GM21528 (cell line): Measurements from ENCODE around the gene THBS2.
"Not testable (repeated sequence)": the region's sequence is repeated elsewhere in the genome, so short reads cannot be mapped to it uniquely, and the experiment has no call there.

Source experiments
- ATAC-seq: cut with Tn5 transposase; IDR thresholded peaks from one replicate; pipeline ENCODE4 v1.9.1; 2021; ENCODE audit warnings: mild to moderate bottlenecking, moderate library complexity; ENCODE audit not compliant: unreplicated experiment, low FRiP score

THBS2 gene

DNA sequence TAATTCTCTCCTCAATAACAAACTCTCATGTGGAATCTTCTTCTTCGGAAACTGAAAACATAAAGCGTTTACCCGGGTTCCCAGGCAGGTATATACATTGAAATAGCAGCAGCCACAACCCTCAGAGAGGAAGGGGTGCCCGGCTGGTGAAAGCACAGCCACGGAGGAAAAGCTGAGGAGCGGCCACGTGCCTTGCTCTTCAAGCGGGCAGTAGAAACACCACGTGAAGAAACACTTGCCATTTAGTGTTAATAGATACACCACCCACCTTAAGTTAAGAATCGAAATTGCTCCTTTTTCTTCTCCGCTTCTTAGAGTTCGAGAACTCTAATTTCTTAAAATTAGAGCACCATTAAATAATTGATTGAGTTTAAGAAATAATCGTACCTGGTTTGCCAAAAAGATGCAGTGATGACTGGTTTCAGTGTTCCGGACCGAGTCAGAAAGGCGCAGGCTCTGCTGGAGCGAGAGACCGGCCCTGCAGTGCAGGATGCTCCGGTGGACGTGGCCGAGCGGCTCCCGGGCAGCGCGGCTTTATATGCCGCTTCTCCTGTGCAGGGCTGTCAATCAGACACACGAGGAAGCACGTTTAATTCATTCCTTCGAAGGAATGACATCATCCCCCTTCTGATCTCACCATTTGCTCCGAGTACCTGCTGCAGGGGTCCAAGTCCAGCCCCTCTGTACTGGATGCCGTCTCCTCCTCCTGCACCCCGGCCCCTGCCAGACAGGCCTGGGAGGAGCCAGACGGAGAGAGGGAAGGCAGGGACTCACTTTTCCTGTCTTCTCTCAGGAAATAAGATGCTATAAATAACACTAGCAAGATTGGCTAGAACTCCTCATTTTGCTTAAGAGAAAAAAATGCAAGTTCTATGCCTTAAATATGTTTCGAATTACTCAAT, at the start of gene THBS2:
THBS2 (minus strand) TSS at position 510 of the 902 bp plus-strand sequence. CDS start 3,062 bp downstream, outside the sequence.
- no peak for ATAC-seq

DNA sequence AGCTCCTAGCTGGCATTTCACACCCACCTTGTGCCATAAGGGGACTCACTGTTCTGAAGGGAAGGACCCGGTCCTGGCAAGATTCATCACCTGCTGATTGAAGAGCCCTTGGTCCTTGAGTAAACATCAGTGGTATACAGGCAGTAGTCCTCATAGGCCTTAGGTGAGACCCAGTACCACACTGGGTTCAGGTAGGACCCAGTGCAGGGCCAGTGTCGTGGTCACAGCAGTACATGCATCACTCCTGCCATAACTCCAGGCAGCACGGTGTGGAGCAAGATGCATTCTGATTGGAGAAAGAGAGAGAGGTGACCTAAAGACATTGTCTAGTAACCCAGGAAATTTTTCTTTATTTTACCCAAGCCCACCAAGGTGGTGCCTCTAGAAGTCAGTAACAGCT, 49.1 kb upstream of the THBS2 start:
- no peak for ATAC-seq

DNA sequence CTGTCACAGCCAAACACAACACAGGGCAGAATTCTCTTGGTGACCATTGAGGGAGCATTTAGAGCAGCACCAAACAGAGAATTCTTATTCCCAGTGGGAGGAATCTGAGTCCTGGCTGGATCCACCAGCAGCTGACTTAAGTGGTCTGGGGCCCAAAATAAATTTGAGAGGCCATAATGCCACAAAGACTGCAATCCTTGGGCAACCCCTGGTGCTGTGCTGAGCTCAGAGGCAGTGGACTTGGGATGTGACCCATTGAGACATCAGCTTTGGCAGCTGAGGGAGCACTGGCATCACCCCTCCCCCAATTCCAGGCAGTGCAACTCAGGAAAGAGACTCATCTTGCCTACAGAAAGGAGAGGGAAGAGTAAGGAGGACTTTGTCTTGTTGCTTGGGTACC, 48.6 kb upstream of the THBS2 start:
- ATAC-seq: no peak

DNA sequence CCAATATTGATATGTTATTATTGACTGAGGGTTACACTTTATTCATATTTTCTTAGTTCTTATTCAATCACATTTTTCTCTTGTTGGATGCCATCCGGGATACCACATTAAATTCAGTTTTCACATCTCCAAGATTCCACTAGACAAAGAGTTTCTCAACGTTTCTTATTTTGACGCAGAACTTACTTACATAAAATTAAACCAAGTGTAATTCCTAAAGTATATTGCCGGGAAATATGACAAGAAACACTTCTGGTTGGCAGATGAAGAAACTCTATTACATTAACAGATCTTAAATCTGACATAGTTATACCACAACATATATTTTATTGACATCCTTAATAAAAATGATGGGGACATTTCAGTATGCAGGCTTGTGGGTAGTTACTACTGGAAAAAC, 47.3 kb upstream of the THBS2 start:
- ATAC-seq: no peak

DNA sequence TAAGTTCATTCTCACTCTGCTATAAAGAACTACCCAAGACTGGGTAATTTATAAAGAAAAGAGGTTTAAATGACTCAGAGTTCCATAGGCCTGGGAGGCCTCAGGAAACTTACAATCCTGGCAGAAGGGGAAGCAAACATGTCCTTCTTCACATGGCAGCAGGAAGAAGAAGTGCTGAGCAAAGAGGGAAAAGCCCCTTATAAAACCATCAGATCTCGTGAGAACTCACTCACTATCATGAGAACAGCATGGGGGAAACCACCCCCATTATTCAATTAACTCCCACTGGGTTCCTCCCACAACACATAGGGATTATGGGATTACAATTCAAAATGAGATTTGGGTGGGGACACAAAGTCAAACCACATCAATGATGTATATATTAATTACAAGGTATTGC, 45.0 kb upstream of the THBS2 start:
- ATAC-seq: not testable (repeated sequence)

DNA sequence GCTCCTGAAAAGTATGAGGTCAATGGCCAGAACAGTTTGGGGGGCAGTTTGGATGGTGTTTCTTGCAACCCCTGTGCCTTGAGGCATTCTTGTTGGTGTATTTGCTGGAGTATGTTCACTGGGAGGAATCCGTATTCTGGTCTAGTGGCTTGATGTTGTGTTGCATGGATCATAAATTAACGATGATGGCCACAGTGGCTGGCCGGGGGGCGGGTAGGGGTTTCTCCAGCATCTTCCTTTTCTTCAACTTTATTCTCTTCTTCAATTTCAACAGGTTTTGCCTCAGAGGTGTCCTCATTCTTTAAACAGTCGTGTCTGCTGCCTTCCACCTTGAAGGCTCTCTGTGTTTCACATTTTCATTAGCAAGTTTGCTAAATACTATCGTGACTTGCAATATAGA, 43.0 kb upstream of the THBS2 start:
- ATAC-seq: no peak

DNA sequence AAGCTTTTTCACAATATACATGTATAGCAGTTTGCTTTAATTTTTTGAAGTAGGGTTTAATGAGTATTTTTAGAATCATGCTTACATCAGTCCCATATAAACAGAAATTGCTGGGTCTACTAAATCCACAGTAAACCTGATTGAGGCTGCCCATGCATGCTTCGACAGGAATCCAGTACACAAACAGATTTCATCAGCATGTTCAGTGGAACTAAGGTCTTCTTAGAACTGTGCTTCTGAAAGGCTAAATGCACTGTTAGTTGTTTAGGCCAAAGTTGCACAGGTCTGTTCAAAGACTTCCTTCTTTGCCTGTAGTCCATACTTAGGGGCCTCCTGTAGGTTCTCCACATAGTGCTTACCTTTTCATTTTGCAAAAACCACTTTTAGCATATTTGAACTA, 42.5 kb upstream of the THBS2 start:
- ATAC-seq: no peak

DNA sequence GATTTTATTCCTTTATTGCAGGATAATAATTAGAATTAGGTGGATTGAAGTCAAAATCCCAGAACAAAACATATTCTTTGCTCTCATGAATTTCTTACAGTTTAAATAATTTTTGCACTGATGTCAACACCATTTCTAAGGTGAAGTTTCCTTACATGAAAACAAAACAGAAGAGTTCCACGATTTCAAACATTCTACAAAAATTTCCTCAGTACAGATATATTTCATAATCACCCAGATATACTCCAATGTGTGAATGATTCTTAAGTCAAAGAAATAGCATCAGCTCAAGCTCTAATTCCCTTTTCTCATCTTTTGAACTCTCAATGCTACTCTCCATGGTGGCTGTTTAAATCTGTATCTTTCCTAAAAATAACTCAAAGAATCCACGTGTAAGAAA, 39.5 kb upstream of the THBS2 start:
- ATAC-seq: no peak

DNA sequence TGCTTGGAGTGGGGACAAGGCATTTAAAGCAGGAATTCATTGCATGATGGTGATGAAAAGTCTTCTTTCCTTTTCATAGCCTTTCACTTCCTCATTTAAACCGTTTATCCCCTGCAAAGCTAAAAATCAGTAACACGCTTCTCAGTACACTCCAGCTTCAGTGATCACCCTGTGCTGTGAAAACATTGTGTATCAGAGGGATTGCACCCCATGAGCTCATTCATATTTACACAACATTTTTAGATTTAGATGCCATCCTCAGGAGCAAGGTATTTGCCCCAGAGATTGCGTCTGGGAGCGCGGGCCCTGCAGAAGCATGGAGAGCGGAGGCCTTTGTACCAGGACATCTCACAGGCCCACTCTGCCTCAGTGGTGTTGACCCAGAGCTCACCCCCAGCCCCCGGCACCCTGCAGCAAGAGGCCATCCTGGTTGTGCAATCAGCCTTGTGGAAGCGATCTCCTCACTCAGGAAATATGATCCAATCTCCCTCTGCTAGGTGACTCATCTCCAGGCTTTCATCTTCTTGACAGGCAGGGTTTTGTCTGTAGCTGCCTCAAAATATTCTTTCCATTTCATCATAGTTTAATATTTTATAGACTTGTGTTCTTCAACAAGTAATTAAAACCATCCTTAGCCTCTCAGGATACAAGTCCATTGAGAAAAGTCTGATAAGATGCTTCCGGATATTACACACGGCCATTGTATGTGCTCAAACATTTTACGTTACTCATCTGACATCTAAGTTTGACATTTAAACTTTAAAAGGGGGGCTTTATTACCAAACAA, 38.9 kb upstream of the THBS2 start:
- ATAC-seq: no peak

DNA sequence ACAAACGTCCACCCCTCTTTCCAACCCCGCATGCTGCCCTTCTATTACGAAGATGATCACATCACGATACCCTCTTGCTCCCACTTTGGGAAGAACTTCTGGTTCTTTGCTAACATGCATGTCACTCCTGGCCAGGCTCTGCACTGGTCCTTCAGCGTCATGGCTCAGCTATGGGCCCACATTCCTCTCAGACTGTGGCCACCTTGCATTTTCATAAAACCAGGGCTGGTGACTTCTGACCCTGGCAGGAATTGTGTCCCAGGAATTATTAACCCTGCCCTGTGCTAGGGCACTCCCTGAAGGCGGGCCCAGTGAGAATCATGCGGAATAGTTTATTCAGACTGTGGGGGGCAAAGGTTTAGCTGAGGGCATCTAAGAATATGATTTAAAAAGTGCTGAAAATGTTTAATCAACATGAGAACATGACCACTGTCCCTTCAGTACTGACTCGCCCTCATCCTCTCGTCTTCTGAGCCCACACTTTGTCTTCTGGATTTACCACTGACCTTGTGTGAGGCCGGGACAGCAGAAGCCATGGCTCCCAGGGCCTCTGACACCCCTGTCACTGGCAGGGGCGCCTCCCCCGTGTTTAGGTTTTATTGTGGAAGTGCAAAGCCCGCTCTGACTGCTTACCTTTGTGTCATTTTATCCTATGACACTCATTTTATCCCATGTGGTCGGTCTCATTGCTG, 38.1 kb upstream of the THBS2 start:
- no peak for ATAC-seq

DNA sequence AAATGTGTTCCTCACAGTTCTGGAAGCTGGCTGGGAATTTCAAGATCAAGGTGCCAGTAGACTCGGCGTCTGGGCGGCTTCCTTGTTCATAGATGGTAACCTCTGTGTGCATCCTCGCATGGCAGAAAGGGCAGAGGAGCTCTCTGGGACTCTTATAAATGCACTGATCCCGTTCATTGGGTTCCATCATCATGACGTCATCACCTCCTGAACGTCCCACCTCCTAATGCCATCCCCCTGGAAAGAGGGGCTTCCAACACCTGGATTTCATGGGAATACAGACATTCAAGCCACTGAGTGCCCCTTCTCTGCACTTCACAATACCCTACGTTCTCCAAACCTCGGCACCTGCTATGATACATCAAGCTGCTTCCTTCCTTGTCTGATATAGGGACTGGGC, 37.5 kb upstream of the THBS2 start:
- ATAC-seq: no peak

DNA sequence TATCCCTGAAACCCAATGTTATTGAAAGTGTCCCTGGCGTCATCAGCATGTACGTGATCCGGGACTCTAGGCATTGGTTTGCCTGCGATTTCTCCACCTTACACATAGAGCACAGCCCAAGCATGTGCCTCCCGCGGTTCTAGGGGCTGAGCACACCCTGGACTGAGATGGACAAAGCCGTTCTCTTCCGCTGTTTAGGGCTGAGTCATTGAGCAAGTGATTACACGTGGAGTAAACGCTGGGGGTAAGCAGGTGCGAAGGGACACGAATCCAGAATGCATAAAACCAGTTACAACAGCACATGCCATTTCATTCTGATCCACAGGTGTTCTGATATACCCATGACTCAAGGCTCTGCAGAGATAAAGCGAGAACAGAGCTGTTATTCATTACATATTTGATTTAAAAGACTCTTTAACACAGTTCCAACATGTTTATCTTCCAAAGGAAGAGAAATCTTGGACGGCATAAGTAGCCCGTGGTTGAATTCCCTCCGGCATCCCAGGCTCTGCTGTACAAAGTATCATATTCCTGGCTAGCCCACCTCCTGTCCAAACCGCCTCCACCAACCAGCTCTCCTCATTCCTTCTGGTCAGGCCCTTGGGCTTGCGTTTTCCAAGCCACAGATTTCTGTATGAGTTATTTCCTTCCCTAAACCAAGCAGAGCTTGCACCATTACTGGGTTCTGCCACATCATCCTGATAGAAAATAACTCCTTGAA, 36.1 kb upstream of the THBS2 start:
- ATAC-seq: no peak

DNA sequence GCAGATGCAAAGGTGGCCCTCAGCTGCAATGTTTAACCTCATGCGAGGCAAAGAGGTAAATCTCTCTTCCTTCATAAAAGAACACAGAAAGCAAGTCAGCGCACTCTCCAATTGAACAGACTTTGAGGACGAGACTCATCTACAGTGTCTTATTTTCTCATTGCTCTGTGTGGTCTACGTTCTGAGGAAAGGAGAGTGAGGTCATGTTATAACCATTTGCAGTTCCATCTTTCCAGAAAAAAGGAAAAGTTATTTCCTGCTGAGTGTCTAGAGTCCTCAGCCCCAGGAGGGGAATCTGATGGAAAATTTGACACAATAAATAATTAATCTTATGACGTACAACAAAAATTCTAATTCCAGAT, 35.6 kb upstream of the THBS2 start:
- ATAC-seq: no peak

DNA sequence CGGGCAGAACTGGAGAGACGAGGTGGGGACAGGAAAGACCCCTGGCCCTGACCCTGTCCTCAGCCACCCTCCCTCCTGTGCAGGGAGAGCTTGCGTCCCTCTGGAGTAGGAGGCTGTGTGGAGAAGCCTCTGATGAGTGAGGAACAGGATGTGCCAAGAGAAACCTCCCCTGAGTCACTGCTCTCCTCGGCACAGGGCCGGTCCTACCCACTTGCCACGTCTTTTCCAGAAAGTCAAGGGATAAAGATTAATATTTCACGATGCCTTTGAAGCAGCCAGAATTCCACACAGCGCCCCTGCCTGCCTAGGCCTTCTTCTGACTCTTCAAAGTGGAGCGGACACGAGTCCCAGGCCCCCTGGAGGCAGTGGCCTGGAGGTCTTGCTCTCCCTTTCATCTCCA, 34.9 kb upstream of the THBS2 start:
- no peak for ATAC-seq

DNA sequence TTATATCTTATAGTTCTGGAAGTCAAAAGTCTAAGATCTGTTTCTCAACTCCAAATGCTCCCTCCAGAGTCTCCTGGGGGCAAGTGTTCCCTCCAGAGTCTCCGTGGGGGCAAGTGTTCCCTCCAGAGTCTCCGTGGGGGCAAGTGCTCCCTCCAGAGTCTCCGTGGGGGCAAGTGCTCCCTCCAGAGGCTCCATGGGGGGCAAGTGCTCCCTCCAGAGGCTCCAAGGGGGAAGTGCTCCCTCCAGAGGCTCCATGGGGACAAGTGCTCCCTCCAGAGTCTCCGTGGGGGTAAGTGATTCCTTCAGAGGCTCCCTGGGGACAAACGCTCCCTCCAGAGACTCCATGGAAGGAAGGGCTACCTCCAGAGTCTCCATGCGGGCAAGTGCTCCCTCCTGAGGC, 34.0 kb upstream of the THBS2 start:
- no peak for ATAC-seq

DNA sequence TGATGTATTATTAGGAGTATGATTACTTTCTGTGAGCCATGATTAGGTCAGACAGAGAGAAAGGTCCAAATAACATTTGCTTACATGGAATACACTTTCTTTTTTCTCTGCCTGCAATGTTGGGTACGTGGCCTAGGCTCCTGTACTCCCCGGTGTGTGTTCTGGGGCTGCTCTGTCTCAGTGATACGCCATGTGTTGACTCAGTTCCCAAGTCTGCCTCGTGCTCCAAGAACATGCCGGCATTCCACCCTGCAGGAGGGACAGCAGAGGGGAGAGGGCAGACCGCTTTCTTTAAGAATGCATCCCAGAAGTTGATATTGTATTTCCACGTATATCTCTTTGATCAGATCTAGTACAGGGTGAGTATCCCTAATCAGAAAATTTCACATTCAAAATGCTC, 33.3 kb upstream of the THBS2 start:
- no peak for ATAC-seq

DNA sequence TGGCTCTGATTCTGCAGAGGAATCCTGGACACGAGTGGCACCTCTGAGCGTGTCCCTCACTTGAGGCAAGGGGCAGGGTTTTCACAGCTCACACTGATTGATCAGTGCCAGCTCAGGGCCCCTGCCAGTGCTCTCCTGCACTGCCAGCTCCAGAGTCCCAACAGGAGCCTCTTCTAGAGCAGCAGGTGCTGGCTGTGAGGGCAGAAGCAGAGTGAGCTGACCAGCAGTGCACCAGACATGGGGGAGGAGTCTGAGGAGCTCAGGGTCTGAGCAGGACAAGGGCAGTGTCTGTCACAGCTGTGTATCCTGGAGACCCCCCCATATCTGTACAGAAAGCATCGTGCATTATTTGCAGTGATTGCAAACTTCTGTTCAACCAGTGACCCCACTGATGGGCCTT, 31.5 kb upstream of the THBS2 start:
- ATAC-seq: no peak

DNA sequence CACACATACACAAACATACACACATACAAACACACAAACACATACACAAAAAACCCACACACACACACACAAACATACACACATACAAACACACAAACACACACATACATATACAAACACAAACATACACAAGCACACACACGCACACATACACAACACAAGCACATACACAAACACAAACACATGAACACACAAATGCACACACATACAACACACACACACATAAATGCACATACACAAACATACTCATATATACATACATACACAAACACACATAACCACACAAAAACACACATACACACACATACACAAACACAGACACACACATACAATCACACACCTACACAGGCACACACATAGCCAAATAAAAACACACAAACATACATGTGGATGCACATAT, 30.3 kb upstream of the THBS2 start:
- ATAC-seq: no peak

DNA sequence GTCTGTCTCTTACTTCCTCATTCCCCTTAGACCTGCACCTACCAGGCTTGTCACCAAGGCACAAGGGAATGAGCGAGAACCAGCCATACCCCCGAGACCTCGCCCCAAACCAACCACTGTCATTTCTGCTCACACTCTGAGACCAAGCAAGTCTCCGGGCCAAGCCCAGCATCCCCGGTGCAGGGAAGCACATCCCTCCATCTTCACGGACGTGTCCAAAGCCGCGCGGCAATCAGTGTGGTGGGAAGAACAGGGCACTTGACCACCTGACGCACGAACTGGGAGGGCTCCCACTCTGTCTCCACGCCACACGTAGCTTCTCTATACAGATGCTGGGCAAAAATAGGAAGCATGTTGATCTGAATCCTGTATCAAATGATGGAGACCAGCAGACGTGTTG, 28.4 kb upstream of the THBS2 start:
- ATAC-seq: no peak

DNA sequence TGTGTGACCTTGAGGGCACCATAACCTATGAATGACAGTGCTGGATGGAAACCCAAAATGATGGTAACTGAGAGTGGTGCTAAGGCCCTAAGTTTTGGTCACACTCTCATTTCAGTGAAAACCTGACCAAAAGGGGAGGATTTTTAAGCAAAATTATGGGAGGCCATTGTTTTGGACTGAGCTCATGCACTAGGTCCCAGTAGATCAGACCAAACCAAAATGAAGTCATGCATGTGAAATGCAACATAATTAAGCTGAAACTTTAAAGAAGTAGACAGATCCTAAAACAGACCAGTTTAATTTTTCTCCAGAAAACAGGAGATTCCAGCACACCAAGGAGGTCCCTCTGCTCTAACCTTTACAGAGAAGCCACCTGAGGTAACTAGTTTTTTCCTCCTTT, 24.0 kb upstream of the THBS2 start:
- no peak for ATAC-seq

DNA sequence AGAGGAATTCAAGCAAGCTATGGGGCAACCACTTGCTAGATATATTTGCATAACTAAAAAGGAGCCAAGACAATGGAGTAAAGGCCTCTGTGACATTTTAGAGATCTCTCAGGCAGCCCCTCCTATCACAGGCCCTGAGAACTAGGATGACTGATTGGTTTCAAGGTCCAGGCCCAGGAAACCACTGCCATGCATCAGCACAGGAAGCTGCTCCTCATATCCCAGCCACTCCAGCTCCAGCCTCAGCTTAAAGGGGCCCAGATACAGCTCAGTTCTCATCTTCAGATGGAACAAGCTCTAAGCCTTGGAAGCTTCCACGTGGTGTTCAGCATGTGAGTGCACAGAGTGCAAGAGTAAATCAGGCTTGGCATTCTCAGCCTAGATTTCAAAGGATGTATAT, 21.1 kb upstream of the THBS2 start:
- ATAC-seq: no peak
